ENCODE measurements around the gene NUP214. TPM values are rescaled to one million over a fixed set of nuclear protein-coding genes. Genes with fewer than 3 reads are reported as not detected.

The NUP214 gene
- total RNA-seq, 1 donor from 2014 or later = 30.5 TPM

GRCh38 chr9:131177898-131178297 is 52.5 kb downstream of the NUP214 start:
- no peak for DNase-seq (ENCODE audit: low read depth)
- Histone ChIP-seq H3K36me3 (ENCODE audit: control insufficient read depth, insufficient read depth, low read length) (no peaks in the 10 kb centered on the region), H3K4me3 (ENCODE audit: low read depth, low read length) (no peak overlapping the region), H3K27me3 (ENCODE audit: control insufficient read depth, insufficient read depth, low read length) (no peaks in the 10 kb centered on the region)
- no peak for TF ChIP-seq CTCF (IDR thresholded peaks at IDR 0.05; ENCODE audit: insufficient read depth, low read length, poor library complexity, severe bottlenecking)

- TF ChIP-seq CTCF (IDR thresholded peaks at IDR 0.05; ENCODE audit: insufficient read depth, low read length, poor library complexity, severe bottlenecking) = peak; percentile 86
- Histone ChIP-seq H3K4me3 (ENCODE audit: low read depth, low read length) (no peak overlapping the region), H3K27me3 (ENCODE audit: control insufficient read depth, insufficient read depth, low read length) (no peaks in the 10 kb centered on the region), H3K36me3 (ENCODE audit: control insufficient read depth, insufficient read depth, low read length) (no peaks in the 10 kb centered on the region)
- no peak for DNase-seq (ENCODE audit: low read depth)
These were observed 53.0 kb downstream of the NUP214 start for GRCh38 chr9:131178382-131178781.

GRCh38 chr9:131178926-131179325 is 53.5 kb downstream of the NUP214 start:
- no peak overlapping the region for H3K4me3 ChIP-seq (ENCODE audit: low read depth, low read length)
- no peak for DNase-seq (ENCODE audit: low read depth)
- no peak for TF ChIP-seq CTCF (IDR thresholded peaks at IDR 0.05; ENCODE audit: insufficient read depth, low read length, poor library complexity, severe bottlenecking)
- no peaks in the 10 kb centered on the region for H3K27me3 ChIP-seq (ENCODE audit: control insufficient read depth, insufficient read depth, low read length)
- H3K36me3 ChIP-seq (ENCODE audit: control insufficient read depth, insufficient read depth, low read length) = no peaks in the 10 kb centered on the region

GRCh38 chr9:131179561-131180219 is 54.3 kb downstream of the NUP214 start:
- no peaks in the 10 kb centered on the region for H3K36me3 ChIP-seq (ENCODE audit: control insufficient read depth, insufficient read depth, low read length)

GRCh38 chr9:131180454-131180853 is 55.1 kb downstream of the NUP214 start:
- no peak overlapping the region for H3K4me3 ChIP-seq (ENCODE audit: low read depth, low read length)
- DNase-seq (ENCODE audit: low read depth) = no peak
- no peak for TF ChIP-seq CTCF (IDR thresholded peaks at IDR 0.05; ENCODE audit: insufficient read depth, low read length, poor library complexity, severe bottlenecking)
- H3K36me3 ChIP-seq (ENCODE audit: control insufficient read depth, insufficient read depth, low read length) = no peaks in the 10 kb centered on the region
- no peaks in the 10 kb centered on the region for H3K27me3 ChIP-seq (ENCODE audit: control insufficient read depth, insufficient read depth, low read length)

More at GRCh38 chr9:131179561-131180219, 54.3 kb downstream of the NUP214 start:
- DNase-seq (ENCODE audit: low read depth) = peak; percentile 48
- no peak overlapping the region for H3K4me3 ChIP-seq (ENCODE audit: low read depth, low read length)
- H3K27me3 ChIP-seq (ENCODE audit: control insufficient read depth, insufficient read depth, low read length) = no peaks in the 10 kb centered on the region
- no peak for TF ChIP-seq CTCF (IDR thresholded peaks at IDR 0.05; ENCODE audit: insufficient read depth, low read length, poor library complexity, severe bottlenecking)

Measured in kidney epithelial cell (primary cell).